LNCAP (cell line): ENCODE data around the gene TNS1.

ENCODE experiments used
- TF ChIP-seq, protein P1 (sequence below): fragments of 450-650 bp; IDR thresholded peaks from 2 replicates; pipeline ENCODE4 v1.5.1; 2017; ENCODE audit warnings: mild to moderate bottlenecking

The TNS1 gene

DNA sequence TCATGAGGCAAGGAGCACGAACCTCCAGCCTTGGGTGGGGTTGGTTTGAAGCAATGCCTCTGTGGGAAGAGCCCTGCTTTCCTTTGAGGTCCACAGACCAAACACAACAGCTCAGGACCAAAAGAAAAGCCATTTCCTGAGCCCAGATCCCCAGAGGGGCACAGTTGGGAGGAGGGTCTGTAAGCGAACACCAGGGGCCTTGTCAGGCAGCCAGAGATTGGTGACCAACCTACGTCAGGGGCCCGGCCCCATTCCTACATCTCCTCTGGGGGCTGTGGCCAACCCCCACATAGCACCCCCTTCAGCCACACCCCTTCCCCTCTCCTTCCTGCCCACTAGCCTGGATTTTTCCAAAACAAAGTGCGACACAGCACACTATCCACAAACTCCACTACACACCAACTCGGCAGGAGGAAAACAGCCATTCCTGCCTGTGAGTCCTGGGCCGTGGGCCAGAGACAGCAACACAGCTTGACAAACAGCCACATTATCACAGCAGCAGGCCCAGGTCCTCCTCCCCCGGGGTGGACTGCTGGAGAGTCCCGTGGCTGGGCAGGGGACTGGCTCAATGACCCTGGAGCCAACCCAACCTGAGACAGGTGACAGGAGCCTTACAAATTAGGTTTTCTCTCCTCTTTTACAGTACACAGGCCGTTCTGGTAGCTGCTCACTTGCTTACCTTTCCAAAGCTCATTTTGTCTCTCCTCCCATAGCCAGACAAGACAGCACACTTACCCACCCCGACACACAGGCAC, 98.8 kb downstream of the TNS1 start:
- TF ChIP-seq, protein P1, sequence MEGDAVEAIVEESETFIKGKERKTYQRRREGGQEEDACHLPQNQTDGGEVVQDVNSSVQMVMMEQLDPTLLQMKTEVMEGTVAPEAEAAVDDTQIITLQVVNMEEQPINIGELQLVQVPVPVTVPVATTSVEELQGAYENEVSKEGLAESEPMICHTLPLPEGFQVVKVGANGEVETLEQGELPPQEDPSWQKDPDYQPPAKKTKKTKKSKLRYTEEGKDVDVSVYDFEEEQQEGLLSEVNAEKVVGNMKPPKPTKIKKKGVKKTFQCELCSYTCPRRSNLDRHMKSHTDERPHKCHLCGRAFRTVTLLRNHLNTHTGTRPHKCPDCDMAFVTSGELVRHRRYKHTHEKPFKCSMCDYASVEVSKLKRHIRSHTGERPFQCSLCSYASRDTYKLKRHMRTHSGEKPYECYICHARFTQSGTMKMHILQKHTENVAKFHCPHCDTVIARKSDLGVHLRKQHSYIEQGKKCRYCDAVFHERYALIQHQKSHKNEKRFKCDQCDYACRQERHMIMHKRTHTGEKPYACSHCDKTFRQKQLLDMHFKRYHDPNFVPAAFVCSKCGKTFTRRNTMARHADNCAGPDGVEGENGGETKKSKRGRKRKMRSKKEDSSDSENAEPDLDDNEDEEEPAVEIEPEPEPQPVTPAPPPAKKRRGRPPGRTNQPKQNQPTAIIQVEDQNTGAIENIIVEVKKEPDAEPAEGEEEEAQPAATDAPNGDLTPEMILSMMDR = no peak

- TF ChIP-seq, protein P1 = no peak
These were observed 99.5 kb downstream of the TNS1 start for GRCh38 chr2:217903142-217903858.

GRCh38 chr2:217902379-217903141, 100.2 kb downstream of the TNS1 start:
- TF ChIP-seq, protein P1 = no peak

GRCh38 chr2:217901835-217902378, 100.9 kb downstream of the TNS1 start:
- TF ChIP-seq, protein P1 = no peak

GRCh38 chr2:217901400-217901799, 101.4 kb downstream of the TNS1 start:
- TF ChIP-seq, protein P1 = no peak

DNA sequence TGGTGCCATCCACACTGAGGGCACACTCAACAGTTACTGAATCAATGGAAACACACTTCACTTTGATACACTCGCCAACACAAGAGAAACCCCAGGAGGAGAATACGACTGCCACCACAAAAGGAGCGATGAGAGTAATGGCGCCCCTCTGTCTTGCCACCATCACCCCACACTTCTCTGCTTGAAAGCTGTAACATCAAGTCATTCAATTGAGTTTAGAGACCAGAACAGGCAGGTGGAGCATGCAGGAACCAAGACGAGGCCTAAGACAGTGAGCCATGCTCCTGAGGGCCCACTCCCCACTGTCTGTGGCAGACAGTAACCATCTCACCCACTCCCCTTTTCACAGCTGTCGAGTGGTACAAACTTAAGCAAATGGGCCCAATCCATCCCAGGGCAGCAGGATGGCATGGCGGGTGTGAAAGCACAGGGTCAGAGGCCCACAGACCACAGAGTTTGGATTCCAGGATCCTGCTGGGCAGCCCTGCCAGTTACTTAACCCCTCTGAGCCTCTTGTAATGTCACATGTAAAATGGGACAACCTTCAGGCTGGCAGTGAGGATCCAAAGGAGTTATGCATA, 101.9 kb downstream of the TNS1 start:
- TF ChIP-seq, protein P1 = no peak
